Thymus (tissue), 11 donors: ENCODE measurements around the gene ZNF280B. TPM values are rescaled to one million over a fixed set of nuclear protein-coding genes. Genes with fewer than 3 reads are reported as not detected.

ENCODE experiments used
- DNase-seq, 9 donors: peaks; one replicate each; pipeline ENCODE4 v3.0.0-alpha.2; 2013; ENCODE audit warnings: low spot score in 9 of 9, low read depth in 6 of 9, missing footprints in 1 of 9
- H3K27ac ChIP-seq, 2 donors: one replicate each; pipeline ENCODE4 v1.5.1; 2013; ENCODE audit warnings: control low read depth in 1 of 2, low read depth in 1 of 2, low read length in 1 of 2, mild to moderate bottlenecking in 1 of 2, moderate library complexity in 1 of 2
- H3K27me3 ChIP-seq, 2 donors: one replicate each; pipeline ENCODE4 v1.5.1; 2013; ENCODE audit warnings: low read length in 1 of 2; ENCODE audit not compliant: control insufficient read depth in 2 of 2, insufficient read depth in 1 of 2
- H3K36me3 ChIP-seq, 2 donors: one replicate each; pipeline ENCODE4 v1.5.1; 2013; ENCODE audit warnings: low read length in 1 of 2, mild to moderate bottlenecking in 1 of 2, moderate library complexity in 1 of 2; ENCODE audit not compliant: control insufficient read depth in 2 of 2, insufficient read depth in 2 of 2
- H3K4me1 ChIP-seq, 2 donors: one replicate each; pipeline ENCODE4 v1.5.1; 2013; ENCODE audit warnings: low read length in 2 of 2; ENCODE audit not compliant: control insufficient read depth in 2 of 2, insufficient read depth in 2 of 2
- H3K4me3 ChIP-seq, 2 donors: one replicate each; pipeline ENCODE4 v1.5.1; 2013; ENCODE audit warnings: low read length in 2 of 2, control low read depth in 1 of 2, mild to moderate bottlenecking in 1 of 2
- H3K9me3 ChIP-seq, 2 donors: one replicate each; pipeline ENCODE4 v1.5.1; 2013; ENCODE audit warnings: low read length in 1 of 2, mild to moderate bottlenecking in 1 of 2; ENCODE audit not compliant: control insufficient read depth in 2 of 2, insufficient read depth in 1 of 2
- WGBS: extraction: QIAGEN DNeasy Blood & Tissue Kit; methylation state at CpG from one replicate; pipeline ENCODE4 v1.1.7; 2013; 5-methylcytosine and 5-hydroxymethylcytosine counted together
- polyA plus RNA-seq: library from polyadenylated mRNA; stranded (reverse); fragments of 200-250 nt; gene quantifications from one replicate; pipeline ENCODE4 v1.2.3, GENCODE V29; 2013
- total RNA-seq: library from RNA; stranded (reverse); fragments of 120-200 nt; gene quantifications from one replicate; pipeline ENCODE4 v1.2.4, GENCODE V29; 2013
- donor health status: healthy.

ZNF280B gene
- total and polyA plus RNA-seq, 2 donors, result 0.55 to 0.99 TPM

- DNase-seq, result no peak
- Histone ChIP-seq H3K27me3 (no peaks in the 10 kb centered on the region), H3K4me1 (no peaks in the 10 kb centered on the region), H3K4me3 (no peak overlapping the region), H3K27ac (no peak overlapping the region), H3K9me3 (no peaks in the 10 kb centered on the region), H3K36me3 (no peaks in the 10 kb centered on the region)
- WGBS, result 92% methylated on average over 5 of the region's 5 CpGs
Measured at GRCh38 chr22:22527312-22527711, 18.8 kb upstream of the ZNF280B start.

GRCh38 chr22:22526125-22526912 lies 17.8 kb upstream of the ZNF280B start:
- WGBS, result 94% methylated on average over 4 of the region's 4 CpGs
- Histone ChIP-seq H3K4me1 (no peaks in the 10 kb centered on the region), H3K27ac (no peak overlapping the region), H3K36me3 (no peaks in the 10 kb centered on the region), H3K4me3 (no peak overlapping the region), H3K27me3 (no peaks in the 10 kb centered on the region), H3K9me3 (no peaks in the 10 kb centered on the region)
- no peak for DNase-seq

- Histone ChIP-seq H3K4me3 (no peak overlapping the region), H3K27me3 (no peaks in the 10 kb centered on the region), H3K36me3 (no peaks in the 10 kb centered on the region), H3K9me3 (no peaks in the 10 kb centered on the region), H3K27ac (no peak overlapping the region), H3K4me1 (no peaks in the 10 kb centered on the region)
- DNase-seq, result no peak
- WGBS, result 96% methylated on average over 6 of the region's 6 CpGs
Measured at GRCh38 chr22:22523494-22523893, 15.0 kb upstream of the ZNF280B start.

- Histone ChIP-seq H3K4me3 (no peak overlapping the region), H3K27me3 (no peaks in the 10 kb centered on the region), H3K27ac (no peak overlapping the region), H3K4me1 (no peaks in the 10 kb centered on the region), H3K9me3 (no peaks in the 10 kb centered on the region), H3K36me3 (no peaks in the 10 kb centered on the region)
- no peak for DNase-seq
- WGBS, result 89% methylated on average over 8 of the region's 8 CpGs
Measured at GRCh38 chr22:22521631-22522030, 13.1 kb upstream of the ZNF280B start.

GRCh38 chr22:22520667-22521602 lies 12.4 kb upstream of the ZNF280B start:
- no peak overlapping the region for H3K27ac ChIP-seq
- DNase-seq, result no peak
- no peak overlapping the region for H3K4me3 ChIP-seq
- no peaks in the 10 kb centered on the region for H3K36me3 ChIP-seq
- no peaks in the 10 kb centered on the region for H3K9me3 ChIP-seq
- no peaks in the 10 kb centered on the region for H3K27me3 ChIP-seq
- H3K4me1 ChIP-seq, result no peaks in the 10 kb centered on the region
- 93% methylated on average over 12 of the region's 12 CpGs for WGBS

GRCh38 chr22:22520020-22520656 lies 11.6 kb upstream of the ZNF280B start, which contains the start of gene ZNF280A:
Gene ZNF280A (minus strand): TSS chr22:22520270. CDS start chr22:22515630, 4,640 bp downstream.
- Histone ChIP-seq H3K9me3 (no peaks in the 10 kb centered on the region), H3K4me3 (no peak within 1 kb of the TSS), H3K27ac (no peak within 1 kb of the TSS), H3K36me3 (no peaks in the 10 kb centered on the region), H3K27me3 (no peaks in the 10 kb centered on the region), H3K4me1 (no peaks in the 10 kb centered on the region)
- WGBS, result 85% methylated on average over 12 of the region's 12 CpGs
- DNase-seq, result no peak

GRCh38 chr22:22519591-22519990 lies 11.0 kb upstream of the ZNF280B start:
- DNase-seq, result no peak
- WGBS, result 95% methylated on average over 5 of the region's 5 CpGs

GRCh38 chr22:22516992-22517391 lies 8.4 kb upstream of the ZNF280B start:
- Histone ChIP-seq H3K27me3 (no peaks in the 10 kb centered on the region), H3K27ac (no peak overlapping the region), H3K4me1 (no peaks in the 10 kb centered on the region), H3K36me3 (no peaks in the 10 kb centered on the region), H3K4me3 (no peak overlapping the region), H3K9me3 (no peaks in the 10 kb centered on the region)
- 77% methylated on average over 4 of the region's 4 CpGs for WGBS
- no peak for DNase-seq

More at GRCh38 chr22:22519591-22519990, 11.0 kb upstream of the ZNF280B start:
- Histone ChIP-seq H3K9me3 (no peaks in the 10 kb centered on the region), H3K27me3 (no peaks in the 10 kb centered on the region), H3K27ac (no peak overlapping the region), H3K36me3 (no peaks in the 10 kb centered on the region), H3K4me3 (no peak overlapping the region), H3K4me1 (no peaks in the 10 kb centered on the region)

- Histone ChIP-seq H3K9me3 (no peaks in the 10 kb centered on the region), H3K4me1 (no peaks in the 10 kb centered on the region), H3K27me3 (no peaks in the 10 kb centered on the region), H3K36me3 (no peaks in the 10 kb centered on the region), H3K4me3 (no peak overlapping the region), H3K27ac (no peak overlapping the region)
- DNase-seq, result no peak
Measured at GRCh38 chr22:22515890-22516289, 7.3 kb upstream of the ZNF280B start.
